Mesenchymal stem cell (in vitro differentiated cells and primary cell): ENCODE data around the gene IGF2BP1. TPM values are rescaled to one million over a fixed set of nuclear protein-coding genes. Genes with fewer than 3 reads are reported as not detected.

ENCODE experiments used
- DNase-seq: peaks from one replicate; pipeline ENCODE4 v3.0.0-alpha.2; 2013
- H2AFZ ChIP-seq: one replicate; pipeline ENCODE4 v1.6.1; 2013; ENCODE audit warnings: low read depth, mild to moderate bottlenecking, control low read depth, inconsistent platforms, low read length, moderate library complexity
- H2AK5ac ChIP-seq: 2 replicates; pipeline ENCODE4 v1.6.1; 2013; ENCODE audit warnings: low read length, moderate library complexity, mild to moderate bottlenecking, inconsistent platforms; ENCODE audit not compliant: severe bottlenecking
- H2BK120ac ChIP-seq: one replicate; pipeline ENCODE4 v1.6.1; 2013; ENCODE audit warnings: low read depth, mild to moderate bottlenecking, inconsistent platforms, low read length, moderate library complexity
- H2BK12ac ChIP-seq, 2 experiments: one replicate each; pipeline ENCODE4 v1.6.1; 2013; ENCODE audit warnings: inconsistent platforms in 2 of 2, low read length in 2 of 2, mild to moderate bottlenecking in 2 of 2, moderate library complexity in 2 of 2, control low read depth in 1 of 2
- H2BK15ac ChIP-seq: one replicate; pipeline ENCODE4 v1.6.1; 2013; ENCODE audit warnings: mild to moderate bottlenecking, low read depth, inconsistent platforms; ENCODE audit not compliant: poor library complexity, severe bottlenecking
- H2BK5ac ChIP-seq: 2 replicates; pipeline ENCODE4 v1.6.1; 2013; ENCODE audit warnings: low read depth, mild to moderate bottlenecking, low read length, control low read depth, inconsistent platforms; ENCODE audit not compliant: poor library complexity, severe bottlenecking
- H3K14ac ChIP-seq, 2 experiments: one replicate each; pipeline ENCODE4 v1.6.1; 2013; ENCODE audit warnings: inconsistent platforms in 2 of 2, low read length in 2 of 2, control low read depth in 1 of 2, mild to moderate bottlenecking in 1 of 2, moderate library complexity in 1 of 2
- H3K18ac ChIP-seq, 2 experiments: one replicate each; pipeline ENCODE4 v1.6.1; 2013; ENCODE audit warnings: inconsistent platforms in 2 of 2, low read length in 2 of 2, control low read depth in 1 of 2, low read depth in 1 of 2, mild to moderate bottlenecking in 1 of 2
- H3K23ac ChIP-seq, 2 experiments: one replicate each; pipeline ENCODE4 v1.6.1; 2013; ENCODE audit warnings: inconsistent platforms in 2 of 2, low read length in 2 of 2, mild to moderate bottlenecking in 2 of 2, moderate library complexity in 2 of 2, control low read depth in 1 of 2
- H3K27ac ChIP-seq: 2 replicates; pipeline ENCODE4 v1.5.1; 2013; ENCODE audit warnings: mild to moderate bottlenecking, moderate library complexity, low read length, control low read depth, inconsistent platforms; ENCODE audit not compliant: poor library complexity, severe bottlenecking
- H3K27me3 ChIP-seq, 2 experiments: 2 replicates each; pipeline versions ENCODE4 v1.6.1 to v1.7.0; 2013; ENCODE audit warnings: low read length in 2 of 2, mild to moderate bottlenecking in 2 of 2, moderate library complexity in 2 of 2, control low read depth in 1 of 2, inconsistent platforms in 1 of 2; ENCODE audit not compliant: control insufficient read depth in 1 of 2, insufficient read depth in 1 of 2
- H3K36me3 ChIP-seq, 2 experiments: 2 replicates each; pipeline versions ENCODE4 v1.6.1 to v1.7.0; 2013; ENCODE audit warnings: low read length in 2 of 2, control low read depth in 1 of 2, inconsistent platforms in 1 of 2, low read depth in 1 of 2, mild to moderate bottlenecking in 1 of 2; ENCODE audit not compliant: insufficient read depth in 2 of 2, control insufficient read depth in 1 of 2
- H3K4ac ChIP-seq, 2 experiments: one replicate each; pipeline ENCODE4 v1.6.1; 2013; ENCODE audit warnings: inconsistent platforms in 2 of 2, low read length in 2 of 2, mild to moderate bottlenecking in 2 of 2, moderate library complexity in 2 of 2, control low read depth in 1 of 2, low read depth in 1 of 2
- H3K4me1 ChIP-seq: 2 replicates; pipeline ENCODE4 v1.6.1; 2013; ENCODE audit warnings: low read depth, low read length, control low read depth; ENCODE audit not compliant: control insufficient read depth, insufficient read depth
- H3K4me2 ChIP-seq: 2 replicates; pipeline ENCODE4 v1.6.1; 2013; ENCODE audit warnings: low read length, mild to moderate bottlenecking, inconsistent platforms; ENCODE audit not compliant: poor library complexity, severe bottlenecking
- H3K4me3 ChIP-seq, 2 experiments: 2 replicates each; pipeline versions ENCODE4 v1.5.1 to v1.7.0; 2013; ENCODE audit warnings: low read length in 2 of 2, mild to moderate bottlenecking in 2 of 2, control low read depth in 1 of 2, low read depth in 1 of 2; ENCODE audit not compliant: insufficient read depth in 1 of 2
- H3K79me1 ChIP-seq: replicated peaks from 2 replicates; pipeline ENCODE4 v1.6.1; 2013; ENCODE audit warnings: mild to moderate bottlenecking, control low read depth, low read length, inconsistent platforms; ENCODE audit not compliant: poor library complexity, severe bottlenecking
- H3K9ac ChIP-seq: 2 replicates; pipeline ENCODE4 v1.7.0; 2013; ENCODE audit warnings: mild to moderate bottlenecking, low read length, moderate library complexity
- H3K9me3 ChIP-seq: 2 replicates; pipeline ENCODE4 v1.7.0; 2013; ENCODE audit warnings: mild to moderate bottlenecking, low read length; ENCODE audit not compliant: control insufficient read depth
- H4K8ac ChIP-seq: one replicate; pipeline ENCODE4 v1.6.1; 2013; ENCODE audit warnings: inconsistent platforms, mild to moderate bottlenecking, low read length, moderate library complexity
- H4K91ac ChIP-seq: one replicate; pipeline ENCODE4 v1.6.1; 2013; ENCODE audit warnings: mild to moderate bottlenecking, low read length, inconsistent platforms
- WGBS: methylation state at CpG from one replicate; pipeline ENCODE4 v1.1.7; 2013; ENCODE audit warnings: mixed read lengths; 5-methylcytosine and 5-hydroxymethylcytosine counted together
- small RNA-seq: library from polyadenylated mRNA; stranded (forward); fragments of <200 nt; extraction: miRNeasy Mini kit (QIAGEN cat#:217004); gene quantifications from one replicate; pipeline ENCODE3, GENCODE V24; 2013; ENCODE audit warnings: low read depth

Gene IGF2BP1

DNA sequence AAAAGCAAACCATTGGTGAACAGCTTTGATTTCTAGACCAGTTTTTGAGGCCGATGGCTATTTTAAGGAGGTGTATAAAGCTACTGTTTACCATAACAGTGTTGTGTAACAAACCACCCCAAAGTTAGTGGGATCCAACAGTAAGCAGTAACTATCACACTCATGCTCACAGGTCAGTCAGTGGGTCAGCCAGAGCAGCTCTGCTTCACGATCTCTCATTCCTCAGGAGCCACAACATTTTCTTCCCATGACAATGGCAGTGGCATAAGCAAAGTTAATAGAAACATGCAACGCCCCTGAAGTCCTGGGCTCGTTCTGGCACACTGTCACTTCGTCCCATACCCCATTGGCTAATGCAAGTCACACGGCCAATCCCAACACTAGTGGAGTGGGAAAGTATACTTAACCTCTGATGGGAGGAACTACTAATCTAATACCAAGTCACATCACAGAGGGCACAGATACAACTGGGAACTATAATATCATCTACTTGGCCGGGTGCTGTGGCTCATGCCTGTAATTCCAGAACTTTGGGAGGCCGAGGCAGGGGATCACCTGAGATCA is 107.4 kb downstream of the IGF2BP1 start:
- H3K9me3 ChIP-seq = no peaks in the 10 kb centered on the region
- no peak overlapping the region for H3K4me3 ChIP-seq
- peak overlapping the region in 1 of 2 experiments; percentile 29 for H2BK12ac ChIP-seq
- no peak overlapping the region for H2AK5ac ChIP-seq
- 76% methylated on average over 7 of the region's 8 CpGs for WGBS
- no peaks in the 10 kb centered on the region for H3K27me3 ChIP-seq
- no peak overlapping the region for H4K8ac ChIP-seq
- peaks cover 6% of the 10 kb centered on the region for H3K4me1 ChIP-seq
- H3K79me1 ChIP-seq = no peaks in the 10 kb centered on the region
- no peak overlapping the region for H3K9ac ChIP-seq
- no peak overlapping the region for H2BK120ac ChIP-seq
- no peak overlapping the region for H3K27ac ChIP-seq
- peak; percentile 89 for DNase-seq
- H2BK15ac ChIP-seq = no peak overlapping the region
- peak overlapping the region in 1 of 2 experiments; percentile 11 for H3K18ac ChIP-seq
- peak overlapping the region in 1 of 2 experiments; percentile 26 for H3K4ac ChIP-seq
- H2BK5ac ChIP-seq = no peak overlapping the region
- H3K4me2 ChIP-seq = no peak overlapping the region
- no peak overlapping the region for H3K23ac ChIP-seq
- H3K36me3 ChIP-seq = no peaks in the 10 kb centered on the region
- no peak overlapping the region for H3K14ac ChIP-seq
- H2AFZ ChIP-seq = no peak overlapping the region
- H4K91ac ChIP-seq = no peak overlapping the region

Small RNA genes within 50 kb of the gene (small RNA-seq; reads per million reads assigned to genes)
- not detected for gene RF00017
- not detected for gene RF01210
- not detected for gene RNU1-42P
- not detected for gene RNU6-826P
